Spinal cord (tissue), 10 donors: ENCODE data around the gene SIPA1L3. TPM values are rescaled to one million over a fixed set of nuclear protein-coding genes. Genes with fewer than 3 reads are reported as not detected.

Experiments used
- DNase-seq, 6 donors: peaks; one replicate each; pipeline versions ENCODE4 v3.0.0 to v3.0.0-alpha.2; 2013 to 2015; ENCODE audit warnings: low spot score in 6 of 6, low read depth in 4 of 6
- H3K27ac ChIP-seq: one replicate; pipeline ENCODE4 v1.5.1; 2013; ENCODE audit warnings: low read depth, low read length, control low read depth
- H3K27me3 ChIP-seq: one replicate; pipeline ENCODE4 v1.6.1; 2013; ENCODE audit warnings: low read length; ENCODE audit not compliant: control insufficient read depth, insufficient read depth
- H3K36me3 ChIP-seq: one replicate; pipeline ENCODE4 v1.6.1; 2013; ENCODE audit warnings: low read length; ENCODE audit not compliant: control insufficient read depth, insufficient read depth
- H3K4me1 ChIP-seq: one replicate; pipeline ENCODE4 v1.6.1; 2013; ENCODE audit warnings: low read length; ENCODE audit not compliant: control insufficient read depth, insufficient read depth
- H3K4me3 ChIP-seq: one replicate; pipeline ENCODE4 v1.5.1; 2013; ENCODE audit warnings: low read depth, low read length, control low read depth
- H3K9me3 ChIP-seq: one replicate; pipeline ENCODE4 v1.6.1; 2013; ENCODE audit warnings: low read length; ENCODE audit not compliant: control insufficient read depth, insufficient read depth
- WGBS: methylation state at CpG from one replicate; pipeline ENCODE4 v1.1.5; 2013; ENCODE audit warnings: missing lambda C conversion rate; ENCODE audit not compliant: insufficient coverage; 5-methylcytosine and 5-hydroxymethylcytosine counted together
- polyA plus RNA-seq, 2 donors: library from polyadenylated mRNA; unstranded; fragments of 120-200 nt; gene quantifications; one replicate each; pipeline ENCODE4 v1.2.1, GENCODE V29; 2013; ENCODE audit not compliant: insufficient read length in 2 of 2
- total RNA-seq, 2 donors: library from RNA; depleted of rRNA in 1 of 2; stranded (reverse); fragments of 120-200 nt in 1 of 2; fragments of >200 nt in 1 of 2; gene quantifications; one replicate each; pipeline versions ENCODE4 v1.2.3 to v1.2.4, GENCODE V29; 2013 to 2014
- donor health status: healthy.

SIPA1L3 gene
- total and polyA plus RNA-seq, 4 donors: 13.6 to 34.8 (median 21.9) TPM

DNA sequence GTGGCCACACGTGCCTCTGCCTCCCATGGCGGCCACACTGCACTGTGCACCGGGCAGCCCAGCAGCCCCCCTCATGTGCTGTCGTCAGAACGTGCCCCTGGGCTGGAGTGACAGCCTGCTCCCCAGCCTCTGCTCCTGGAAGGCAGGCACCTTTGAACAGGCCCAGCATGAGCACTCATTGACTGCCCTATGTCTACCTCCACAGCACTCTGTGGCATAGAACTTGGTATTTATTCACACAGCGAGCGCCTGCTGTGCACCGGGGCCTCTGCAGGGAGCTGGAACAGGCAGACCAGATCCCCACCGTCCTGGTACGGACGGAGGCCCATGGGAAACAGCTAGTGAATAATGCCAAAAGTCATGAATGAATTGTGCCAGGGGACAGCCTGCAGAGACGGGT, 263.3 kb downstream of the SIPA1L3 start:
- H3K36me3 ChIP-seq: peaks cover 54% of the 10 kb centered on the region
- WGBS: 43% methylated on average over 12 of the region's 12 CpGs
- no peaks in the 10 kb centered on the region for H3K27me3 ChIP-seq
- H3K4me1 ChIP-seq: peaks cover 37% of the 10 kb centered on the region
- DNase-seq: peak in 1 of 6 donors; percentile 23
- no peak overlapping the region for H3K27ac ChIP-seq
- no peaks in the 10 kb centered on the region for H3K9me3 ChIP-seq
- H3K4me3 ChIP-seq: no peak overlapping the region

DNA sequence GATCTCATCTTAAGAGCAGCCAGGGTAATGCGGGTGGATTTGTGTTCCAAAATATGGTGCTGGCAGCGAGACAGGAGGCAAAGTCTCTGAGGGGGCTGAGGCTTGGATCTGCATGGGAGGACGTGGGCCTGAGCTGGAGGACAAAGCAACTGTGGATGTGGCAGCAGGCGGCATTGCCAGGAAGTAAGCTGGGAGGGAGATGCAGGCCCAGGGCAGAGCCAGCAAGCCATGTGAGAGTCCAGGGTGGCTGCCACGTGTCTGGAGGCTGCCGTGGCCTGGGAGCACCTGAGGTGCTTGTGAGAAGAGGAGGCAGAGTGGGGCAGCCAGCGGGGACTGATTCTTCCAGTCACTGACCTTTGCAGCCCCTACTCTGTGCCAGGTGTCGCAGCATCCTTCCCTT, 265.0 kb downstream of the SIPA1L3 start:
- Histone ChIP-seq H3K9me3 (no peaks in the 10 kb centered on the region), H3K4me1 (peaks cover 37% of the 10 kb centered on the region), H3K27ac (no peak overlapping the region), H3K27me3 (no peaks in the 10 kb centered on the region), H3K4me3 (no peak overlapping the region), H3K36me3 (peaks cover 43% of the 10 kb centered on the region)
- peak in 1 of 6 donors; percentile 11 for DNase-seq
- 64% methylated on average over 8 of the region's 8 CpGs for WGBS

- peaks cover 33% of the 10 kb centered on the region for H3K4me1 ChIP-seq
- no peaks in the 10 kb centered on the region for H3K27me3 ChIP-seq
- H3K36me3 ChIP-seq: peaks cover 39% of the 10 kb centered on the region
- peak in 4 of 6 donors; percentile 39 to 81 (median 62) for DNase-seq
- no peak overlapping the region for H3K27ac ChIP-seq
- no peak overlapping the region for H3K4me3 ChIP-seq
- H3K9me3 ChIP-seq: no peaks in the 10 kb centered on the region
- 40% methylated on average over 21 of the region's 22 CpGs for WGBS
These were observed 266.5 kb downstream of the SIPA1L3 start for GRCh38 chr19:38173291-38174041.

- no peak overlapping the region for H3K27ac ChIP-seq
- H3K27me3 ChIP-seq: no peaks in the 10 kb centered on the region
- peaks cover 24% of the 10 kb centered on the region for H3K4me1 ChIP-seq
These were observed 268.4 kb downstream of the SIPA1L3 start for GRCh38 chr19:38175422-38175821.

DNA sequence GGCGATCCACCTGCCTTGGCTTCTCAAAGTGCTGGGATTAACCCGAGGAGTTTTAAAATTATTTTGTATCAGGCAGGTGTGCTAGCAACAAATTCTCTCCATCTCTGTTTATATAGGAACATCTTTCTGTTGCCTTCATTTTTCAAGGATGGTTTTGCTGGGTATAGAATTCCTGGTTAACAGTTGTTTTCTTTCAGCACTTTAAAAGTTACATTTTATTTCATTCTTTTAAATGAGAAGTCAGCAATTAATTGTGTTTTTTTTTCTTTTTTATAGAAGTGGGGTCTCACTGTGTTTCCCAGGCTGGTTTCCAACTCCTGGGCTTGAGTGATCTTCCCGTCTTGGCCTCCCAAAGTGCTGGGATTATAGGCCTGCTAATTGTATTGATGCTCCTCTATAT, 273.1 kb downstream of the SIPA1L3 start:
- Histone ChIP-seq H3K36me3 (peaks cover 39% of the 10 kb centered on the region), H3K9me3 (no peaks in the 10 kb centered on the region), H3K4me1 (peaks cover 17% of the 10 kb centered on the region), H3K27ac (no peak overlapping the region), H3K27me3 (no peaks in the 10 kb centered on the region), H3K4me3 (no peak overlapping the region)
- no peak for DNase-seq
- WGBS: 100% methylated on average over 1 of the region's 3 CpGs

More at GRCh38 chr19:38175422-38175821, 268.4 kb downstream of the SIPA1L3 start:
- Histone ChIP-seq H3K4me3 (no peak overlapping the region), H3K36me3 (peaks cover 26% of the 10 kb centered on the region), H3K9me3 (no peaks in the 10 kb centered on the region)
- 80% methylated on average over 6 of the region's 6 CpGs for WGBS
- no peak for DNase-seq

DNA sequence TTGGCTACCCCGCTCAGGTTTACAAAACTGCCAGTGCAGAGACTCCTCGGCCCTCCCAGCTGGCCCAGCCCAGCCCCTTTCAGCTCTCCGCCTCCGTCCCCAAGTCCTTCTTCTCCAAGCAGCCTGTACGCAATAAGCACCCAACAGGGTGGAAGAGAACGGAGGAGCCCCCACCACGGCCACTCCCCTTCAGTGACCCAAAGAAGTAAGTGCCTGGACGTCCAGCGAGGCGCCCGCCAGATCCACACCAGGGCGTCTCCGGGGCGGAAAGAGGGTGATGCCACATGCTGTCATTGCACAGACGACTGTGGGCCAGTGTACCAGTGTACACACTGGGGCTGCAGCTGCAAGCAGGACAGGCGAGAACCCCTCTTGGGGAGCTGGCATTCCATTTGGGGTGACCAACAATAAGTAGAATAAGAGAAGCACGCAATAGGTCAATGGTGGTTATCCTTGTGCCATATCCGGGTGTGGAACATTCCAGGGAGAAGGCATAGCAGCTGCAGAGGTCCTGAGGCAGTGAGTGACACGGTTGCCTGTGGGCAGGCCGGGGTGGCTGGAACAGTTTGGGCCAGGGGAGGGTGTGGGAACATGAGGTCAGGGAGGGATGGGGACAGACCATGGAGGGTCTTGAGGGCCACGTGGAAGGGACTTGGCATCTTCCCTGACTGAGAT, 275.7 kb downstream of the SIPA1L3 start:
- Histone ChIP-seq H3K4me1 (peaks cover 15% of the 10 kb centered on the region), H3K36me3 (peaks cover 40% of the 10 kb centered on the region), H3K4me3 (no peak overlapping the region), H3K9me3 (no peaks in the 10 kb centered on the region), H3K27me3 (no peaks in the 10 kb centered on the region), H3K27ac (no peak overlapping the region)
- no peak for DNase-seq
- 81% methylated on average over 21 of the region's 21 CpGs for WGBS

DNA sequence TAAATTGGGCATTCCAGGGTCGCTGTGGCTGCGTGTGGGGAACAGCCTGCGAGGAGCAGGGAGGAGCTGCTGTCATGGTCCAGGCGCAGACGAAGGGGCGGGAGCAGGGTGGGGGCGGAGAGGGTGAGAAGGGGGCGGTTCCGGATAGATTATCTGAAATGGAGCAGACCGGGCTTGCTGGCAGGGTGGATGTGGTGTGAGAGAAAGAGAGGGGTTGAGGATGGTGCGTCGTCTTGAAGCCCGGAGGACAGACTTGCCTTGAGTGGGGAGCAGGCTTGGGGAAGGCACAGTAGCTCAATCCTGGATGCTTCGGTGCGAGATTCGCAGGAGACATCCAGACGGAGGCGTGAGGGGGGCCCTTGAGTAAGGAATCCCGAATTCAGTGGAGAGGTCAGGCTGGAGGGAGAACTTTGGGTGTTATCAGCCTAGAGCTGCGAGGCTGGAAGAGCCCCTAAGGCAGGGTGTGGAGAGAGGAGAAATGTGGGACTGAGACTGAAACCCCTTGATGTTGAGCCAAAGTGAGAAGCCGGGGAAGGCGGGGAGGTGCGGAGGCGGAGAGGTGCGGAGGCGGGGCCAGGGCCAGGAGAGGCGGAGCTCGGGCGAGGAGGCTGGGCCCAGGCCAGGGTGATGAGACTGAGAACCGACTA, 276.4 kb downstream of the SIPA1L3 start:
- 29% methylated on average over 30 of the region's 30 CpGs for WGBS
- peaks cover 15% of the 10 kb centered on the region for H3K4me1 ChIP-seq
- H3K4me3 ChIP-seq: peak overlapping the region; percentile 13
- no peaks in the 10 kb centered on the region for H3K9me3 ChIP-seq
- no peaks in the 10 kb centered on the region for H3K27me3 ChIP-seq
- H3K27ac ChIP-seq: peak overlapping the region; percentile 19
- H3K36me3 ChIP-seq: peaks cover 35% of the 10 kb centered on the region
- peak in 2 of 6 donors; percentile 43 to 50 for DNase-seq

- Histone ChIP-seq H3K4me3 (no peak overlapping the region), H3K9me3 (no peaks in the 10 kb centered on the region), H3K4me1 (peaks cover 15% of the 10 kb centered on the region), H3K27me3 (no peaks in the 10 kb centered on the region), H3K27ac (no peak overlapping the region), H3K36me3 (peaks cover 42% of the 10 kb centered on the region)
- no peak for DNase-seq
- WGBS: 86% methylated on average over 9 of the region's 9 CpGs
These were observed 277.8 kb downstream of the SIPA1L3 start for GRCh38 chr19:38184815-38185214.

- Histone ChIP-seq H3K27me3 (no peaks in the 10 kb centered on the region), H3K4me3 (no peak overlapping the region), H3K36me3 (peaks cover 45% of the 10 kb centered on the region), H3K9me3 (no peaks in the 10 kb centered on the region), H3K4me1 (peaks cover 15% of the 10 kb centered on the region), H3K27ac (no peak overlapping the region)
- 89% methylated on average over 10 of the region's 10 CpGs for WGBS
- DNase-seq: no peak
These were observed 278.6 kb downstream of the SIPA1L3 start for GRCh38 chr19:38185562-38185961.
